Measurements from ENCODE around the gene LIPT1.
"Not testable (repeated sequence)": the region's sequence is repeated elsewhere in the genome, so short reads cannot be mapped to it uniquely, and the experiment has no call there.

DNA sequence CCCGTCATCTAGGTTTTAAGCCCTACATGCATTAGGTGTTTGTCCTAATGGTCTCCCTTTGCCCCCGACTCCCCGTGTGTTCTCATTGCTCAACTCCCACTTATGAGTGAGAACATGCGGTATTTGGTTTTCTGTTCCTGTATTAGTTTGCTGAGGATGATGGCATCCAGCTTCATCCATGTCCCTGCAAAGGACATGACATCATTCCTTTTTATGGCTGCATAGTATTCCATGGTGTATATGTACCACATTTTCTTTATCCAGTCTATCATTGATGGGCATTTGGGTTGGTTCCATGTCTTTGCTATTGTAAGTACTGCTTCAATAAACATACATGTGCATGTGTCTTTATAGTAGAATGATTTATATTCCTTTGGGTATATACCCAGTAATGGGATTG is 37.6 kb downstream of the LIPT1 start:
- TF ChIP-seq ZNF70 (CRISPR knock-in tag; IDR thresholded peaks at IDR 0.05); GLIS3 (CRISPR knock-in tag; IDR thresholded peaks at IDR 0.05); ZC3H10 (CRISPR knock-in tag; IDR thresholded peaks at IDR 0.05); ZFP3 (CRISPR knock-in tag; IDR thresholded peaks at IDR 0.05); BACH2 (CRISPR knock-in tag; IDR thresholded peaks at IDR 0.05; ENCODE audit: borderline replicate concordance); ESRRG (CRISPR knock-in tag; IDR thresholded peaks at IDR 0.05); ZFP30 (CRISPR knock-in tag; IDR thresholded peaks at IDR 0.05); ISL1 (CRISPR knock-in tag; IDR thresholded peaks at IDR 0.05): not testable (repeated sequence)
- TF ChIP-seq, protein P1, sequence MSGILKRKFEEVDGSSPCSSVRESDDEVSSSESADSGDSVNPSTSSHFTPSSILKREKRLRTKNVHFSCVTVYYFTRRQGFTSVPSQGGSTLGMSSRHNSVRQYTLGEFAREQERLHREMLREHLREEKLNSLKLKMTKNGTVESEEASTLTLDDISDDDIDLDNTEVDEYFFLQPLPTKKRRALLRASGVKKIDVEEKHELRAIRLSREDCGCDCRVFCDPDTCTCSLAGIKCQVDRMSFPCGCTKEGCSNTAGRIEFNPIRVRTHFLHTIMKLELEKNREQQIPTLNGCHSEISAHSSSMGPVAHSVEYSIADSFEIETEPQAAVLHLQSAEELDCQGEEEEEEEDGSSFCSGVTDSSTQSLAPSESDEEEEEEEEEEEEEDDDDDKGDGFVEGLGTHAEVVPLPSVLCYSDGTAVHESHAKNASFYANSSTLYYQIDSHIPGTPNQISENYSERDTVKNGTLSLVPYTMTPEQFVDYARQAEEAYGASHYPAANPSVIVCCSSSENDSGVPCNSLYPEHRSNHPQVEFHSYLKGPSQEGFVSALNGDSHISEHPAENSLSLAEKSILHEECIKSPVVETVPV (CRISPR knock-in tag; IDR thresholded peaks at IDR 0.05), result not testable (repeated sequence)
- TF ChIP-seq, protein P2, sequence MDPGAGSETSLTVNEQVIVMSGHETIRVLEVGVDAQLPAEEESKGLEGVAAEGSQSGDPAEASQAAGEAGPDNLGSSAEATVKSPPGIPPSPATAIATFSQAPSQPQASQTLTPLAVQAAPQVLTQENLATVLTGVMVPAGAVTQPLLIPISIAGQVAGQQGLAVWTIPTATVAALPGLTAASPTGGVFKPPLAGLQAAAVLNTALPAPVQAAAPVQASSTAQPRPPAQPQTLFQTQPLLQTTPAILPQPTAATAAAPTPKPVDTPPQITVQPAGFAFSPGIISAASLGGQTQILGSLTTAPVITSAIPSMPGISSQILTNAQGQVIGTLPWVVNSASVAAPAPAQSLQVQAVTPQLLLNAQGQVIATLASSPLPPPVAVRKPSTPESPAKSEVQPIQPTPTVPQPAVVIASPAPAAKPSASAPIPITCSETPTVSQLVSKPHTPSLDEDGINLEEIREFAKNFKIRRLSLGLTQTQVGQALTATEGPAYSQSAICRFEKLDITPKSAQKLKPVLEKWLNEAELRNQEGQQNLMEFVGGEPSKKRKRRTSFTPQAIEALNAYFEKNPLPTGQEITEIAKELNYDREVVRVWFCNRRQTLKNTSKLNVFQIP (CRISPR knock-in tag; IDR thresholded peaks at IDR 0.05; ENCODE audit: borderline replicate concordance, low read depth), result not testable (repeated sequence)
- TF ChIP-seq, protein P3, sequence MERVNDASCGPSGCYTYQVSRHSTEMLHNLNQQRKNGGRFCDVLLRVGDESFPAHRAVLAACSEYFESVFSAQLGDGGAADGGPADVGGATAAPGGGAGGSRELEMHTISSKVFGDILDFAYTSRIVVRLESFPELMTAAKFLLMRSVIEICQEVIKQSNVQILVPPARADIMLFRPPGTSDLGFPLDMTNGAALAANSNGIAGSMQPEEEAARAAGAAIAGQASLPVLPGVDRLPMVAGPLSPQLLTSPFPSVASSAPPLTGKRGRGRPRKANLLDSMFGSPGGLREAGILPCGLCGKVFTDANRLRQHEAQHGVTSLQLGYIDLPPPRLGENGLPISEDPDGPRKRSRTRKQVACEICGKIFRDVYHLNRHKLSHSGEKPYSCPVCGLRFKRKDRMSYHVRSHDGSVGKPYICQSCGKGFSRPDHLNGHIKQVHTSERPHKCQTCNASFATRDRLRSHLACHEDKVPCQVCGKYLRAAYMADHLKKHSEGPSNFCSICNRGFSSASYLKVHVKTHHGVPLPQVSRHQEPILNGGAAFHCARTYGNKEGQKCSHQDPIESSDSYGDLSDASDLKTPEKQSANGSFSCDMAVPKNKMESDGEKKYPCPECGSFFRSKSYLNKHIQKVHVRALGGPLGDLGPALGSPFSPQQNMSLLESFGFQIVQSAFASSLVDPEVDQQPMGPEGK (CRISPR knock-in tag; IDR thresholded peaks at IDR 0.05; ENCODE audit: borderline replicate concordance), result not testable (repeated sequence)

Measured in SK-N-SH treated with all-trans-retinoic acid at 6 μM for 48 hours (cell line).